ENCODE measurements around the gene NDC80. TPM values are rescaled to one million over a fixed set of nuclear protein-coding genes. Genes with fewer than 3 reads are reported as not detected.

The NDC80 gene
- total and polyA plus RNA-seq, 12 donors, result 0.17 to 2.7 (median 0.34) TPM; not detected in 2

DNA sequence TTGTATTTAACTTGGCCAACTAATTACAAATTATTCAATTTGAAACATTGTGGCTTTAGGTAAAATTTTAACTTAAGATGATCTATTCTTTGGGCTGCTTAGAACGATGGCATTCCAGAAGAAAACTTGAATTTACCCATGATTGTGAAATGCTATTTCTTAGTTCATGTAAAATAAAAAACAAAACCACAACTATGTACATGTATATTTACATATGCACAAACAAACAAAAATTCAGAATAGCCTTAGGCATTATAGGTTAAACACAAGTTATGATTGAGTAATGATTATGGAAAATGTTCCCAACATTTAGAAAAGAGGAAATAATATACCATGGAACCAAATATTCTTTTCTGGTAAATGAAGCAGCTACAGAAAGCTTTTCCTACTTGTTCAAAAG, 80.6 kb downstream of the NDC80 start:
- no peaks in the 10 kb centered on the region for H3K27me3 ChIP-seq
- WGBS, 2 donors, result 88% methylated on average over 1 of the region's 1 CpG
- H3K4me3 ChIP-seq, result no peak overlapping the region
- DNase-seq (no peak), ATAC-seq (no peak)
- no peaks in the 10 kb centered on the region for H3K9me3 ChIP-seq
- TF ChIP-seq, protein P1, sequence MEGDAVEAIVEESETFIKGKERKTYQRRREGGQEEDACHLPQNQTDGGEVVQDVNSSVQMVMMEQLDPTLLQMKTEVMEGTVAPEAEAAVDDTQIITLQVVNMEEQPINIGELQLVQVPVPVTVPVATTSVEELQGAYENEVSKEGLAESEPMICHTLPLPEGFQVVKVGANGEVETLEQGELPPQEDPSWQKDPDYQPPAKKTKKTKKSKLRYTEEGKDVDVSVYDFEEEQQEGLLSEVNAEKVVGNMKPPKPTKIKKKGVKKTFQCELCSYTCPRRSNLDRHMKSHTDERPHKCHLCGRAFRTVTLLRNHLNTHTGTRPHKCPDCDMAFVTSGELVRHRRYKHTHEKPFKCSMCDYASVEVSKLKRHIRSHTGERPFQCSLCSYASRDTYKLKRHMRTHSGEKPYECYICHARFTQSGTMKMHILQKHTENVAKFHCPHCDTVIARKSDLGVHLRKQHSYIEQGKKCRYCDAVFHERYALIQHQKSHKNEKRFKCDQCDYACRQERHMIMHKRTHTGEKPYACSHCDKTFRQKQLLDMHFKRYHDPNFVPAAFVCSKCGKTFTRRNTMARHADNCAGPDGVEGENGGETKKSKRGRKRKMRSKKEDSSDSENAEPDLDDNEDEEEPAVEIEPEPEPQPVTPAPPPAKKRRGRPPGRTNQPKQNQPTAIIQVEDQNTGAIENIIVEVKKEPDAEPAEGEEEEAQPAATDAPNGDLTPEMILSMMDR (IDR thresholded peaks at IDR 0.05), result no peak
- H3K4me1 ChIP-seq, result peaks cover 0 to 15% (median 8%) of the 10 kb centered on the region in 9 donors
- no peaks in the 10 kb centered on the region for H3K36me3 ChIP-seq
- no peak overlapping the region for H3K27ac ChIP-seq
- intact Hi-C loops (cut with DNase I), result loop anchor here in 3 of 10 donors (5.0 to 10.0 kb wide), 2 partner anchors 77 to 80 kb away; partner anchors contain the start of genes METTL4 (in 3 of the 3) and NDC80 (in 3 of the 3)

DNA sequence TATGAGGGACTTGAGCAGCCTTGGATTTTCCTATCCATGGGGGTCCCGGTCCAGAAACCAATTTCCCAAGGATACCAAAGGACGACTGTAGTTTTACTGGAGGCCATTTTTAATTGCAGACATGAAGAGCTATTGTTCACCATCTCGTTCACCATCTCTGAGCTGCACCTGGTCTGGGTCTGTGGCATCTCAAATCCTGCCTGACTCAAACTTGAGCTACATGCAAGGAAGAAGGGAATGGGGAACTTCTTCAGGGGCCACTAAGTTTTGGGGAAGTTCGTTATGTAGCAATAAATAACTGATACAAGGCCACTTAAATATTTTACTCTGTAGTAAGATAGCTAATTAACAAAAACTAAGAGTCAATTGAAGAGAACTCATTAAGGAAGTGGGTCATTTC, 82.1 kb downstream of the NDC80 start:
- 71 to 79% methylated on average over 4 of the region's 4 CpGs for WGBS, 2 donors
- Histone ChIP-seq H3K9me3 (no peaks in the 10 kb centered on the region), H3K36me3 (no peaks in the 10 kb centered on the region), H3K4me1 (peaks cover 0 to 29% (median 22%) of the 10 kb centered on the region in 9 donors), H3K27ac (peak overlapping the region in 1 of 10 donors; percentile 99), H3K27me3 (no peaks in the 10 kb centered on the region), H3K4me3 (no peak overlapping the region)
- intact Hi-C loops (cut with DNase I), result loop anchor here in 3 of 10 donors (5.0 to 10.0 kb wide), 2 partner anchors 79 to 81 kb away; partner anchors contain the start of genes METTL4 (in 3 of the 3) and NDC80 (in 3 of the 3)
- ATAC-seq, result no peak
- TF ChIP-seq, protein P1 (IDR thresholded peaks at IDR 0.05), result no peak
- DNase-seq, result no peak

DNA sequence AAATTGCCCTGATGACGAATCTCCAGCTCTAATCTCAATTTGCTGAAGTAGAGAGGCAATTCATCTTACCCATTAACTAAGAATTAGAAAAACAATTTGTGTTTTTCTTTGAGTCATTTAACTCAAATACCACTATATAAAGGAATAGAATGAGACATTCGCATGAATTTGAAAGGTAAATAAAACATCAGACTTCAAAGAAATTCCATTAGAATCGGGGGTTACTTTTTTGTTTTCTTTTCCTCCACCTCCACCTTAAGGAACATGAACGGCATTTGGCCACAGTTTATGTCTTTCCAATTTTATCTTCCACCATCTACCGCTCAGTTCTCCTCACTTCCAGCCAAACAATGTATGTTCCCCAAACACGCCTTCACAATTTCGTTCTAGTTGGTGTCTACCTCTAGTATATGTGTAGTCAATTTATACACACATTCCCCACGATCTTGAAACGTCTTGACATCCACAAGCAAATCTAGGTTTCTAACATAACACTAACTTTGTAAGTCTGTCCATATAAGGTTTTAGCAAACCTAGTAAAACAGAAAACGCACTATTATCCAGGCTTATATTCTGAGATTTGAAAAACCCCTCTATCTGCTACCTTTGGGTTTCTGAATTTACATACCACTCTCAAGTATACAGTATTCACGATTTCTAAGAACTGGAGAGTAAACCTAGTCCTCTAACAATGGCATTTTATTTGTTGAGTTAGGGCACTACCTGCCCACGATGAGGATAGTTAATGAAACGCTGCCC, 83.0 kb downstream of the NDC80 start:
- Histone ChIP-seq H3K27ac (peak overlapping the region in 9 of 10 donors; percentile 89 to 99 (median 97)), H3K27me3 (no peaks in the 10 kb centered on the region), H3K4me3 (peak overlapping the region; percentile 65 to 94 (median 88)), H3K9me3 (no peaks in the 10 kb centered on the region), H3K4me1 (peaks cover 0 to 37% (median 31%) of the 10 kb centered on the region in 9 donors), H3K36me3 (no peaks in the 10 kb centered on the region)
- no peak for DNase-seq
- intact Hi-C loops (cut with DNase I), result loop anchor here in 7 of 10 donors (2.0 to 10.0 kb wide), 3 partner anchors 80 to 84 kb away; partner anchors contain the start of genes METTL4 (in 7 of the 7) and NDC80 (in 7 of the 7)
- 53 to 58% methylated on average over 13 of the region's 13 CpGs for WGBS, 2 donors
- TF ChIP-seq, protein P1 (IDR thresholded peaks at IDR 0.05), result no peak
- ATAC-seq, result no peak

DNA sequence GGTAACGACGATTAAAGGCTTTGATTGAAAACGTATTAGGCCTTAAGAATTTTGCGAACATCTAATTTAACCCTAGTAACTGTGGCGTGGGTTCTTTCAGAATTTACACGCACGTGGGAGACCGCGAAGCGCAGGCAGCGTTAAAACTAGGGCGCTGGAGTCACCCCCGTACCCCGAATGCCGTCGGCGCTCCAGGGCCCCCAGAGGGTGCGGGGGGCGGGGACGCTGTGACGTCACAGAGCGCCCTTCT, 83.5 kb downstream of the NDC80 start:
- 1% methylated on average over 22 of the region's 22 CpGs for WGBS, 2 donors
- intact Hi-C loops (cut with DNase I), result loop anchor here in 9 of 10 donors (2.0 to 10.0 kb wide), 4 partner anchors 53 to 84 kb away; partner anchors contain the start of genes METTL4 (in 9 of the 9) and NDC80 (in 9 of the 9)
- no peaks in the 10 kb centered on the region for H3K36me3 ChIP-seq
- H3K9me3 ChIP-seq, result no peaks in the 10 kb centered on the region
- H3K4me3 ChIP-seq, result peak overlapping the region; percentile 65 to 94 (median 88)
- peaks cover 0 to 42% (median 35%) of the 10 kb centered on the region in 9 donors for H3K4me1 ChIP-seq
- TF ChIP-seq, protein P1 (IDR thresholded peaks at IDR 0.05), result no peak
- ATAC-seq (peak; percentile 15 to 64 (median 57)), DNase-seq (no peak)
- H3K27ac ChIP-seq, result peak overlapping the region; percentile 86 to 99 (median 96)
- no peaks in the 10 kb centered on the region for H3K27me3 ChIP-seq

Measured in heart right ventricle (tissue), 16 donors.